Stimulated activated CD4-positive, alpha-beta T cell treated with anti-CD3 and anti-CD28 coated beads, Interleukin-4, amount 100 ng/mL, for 4 hours (primary cell): ENCODE results near the gene RBMS3.

Source experiments
- DNase-seq, 2 experiments: peaks; one replicate each; pipeline ENCODE4 v3.0.0-alpha.2; 2020

Gene RBMS3

DNA sequence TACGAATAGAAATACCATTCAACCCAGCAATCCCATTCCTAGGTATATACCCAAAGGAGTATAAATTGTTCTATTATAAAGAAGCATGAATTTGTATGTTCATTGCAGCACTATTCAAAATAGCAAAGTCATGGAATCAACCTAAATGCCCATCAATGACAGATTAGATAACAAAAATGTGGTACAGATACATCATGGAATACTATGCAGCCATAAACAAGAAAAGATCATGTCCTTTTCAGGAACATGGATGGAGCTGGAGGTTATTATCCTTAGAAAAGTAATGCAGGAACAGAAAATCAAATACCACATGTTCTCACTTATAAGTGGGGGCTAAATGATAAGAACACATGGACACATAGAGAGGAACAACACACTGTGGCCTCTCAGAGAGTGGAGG is 571.9 kb downstream of the RBMS3 start:
- no peak for DNase-seq

DNA sequence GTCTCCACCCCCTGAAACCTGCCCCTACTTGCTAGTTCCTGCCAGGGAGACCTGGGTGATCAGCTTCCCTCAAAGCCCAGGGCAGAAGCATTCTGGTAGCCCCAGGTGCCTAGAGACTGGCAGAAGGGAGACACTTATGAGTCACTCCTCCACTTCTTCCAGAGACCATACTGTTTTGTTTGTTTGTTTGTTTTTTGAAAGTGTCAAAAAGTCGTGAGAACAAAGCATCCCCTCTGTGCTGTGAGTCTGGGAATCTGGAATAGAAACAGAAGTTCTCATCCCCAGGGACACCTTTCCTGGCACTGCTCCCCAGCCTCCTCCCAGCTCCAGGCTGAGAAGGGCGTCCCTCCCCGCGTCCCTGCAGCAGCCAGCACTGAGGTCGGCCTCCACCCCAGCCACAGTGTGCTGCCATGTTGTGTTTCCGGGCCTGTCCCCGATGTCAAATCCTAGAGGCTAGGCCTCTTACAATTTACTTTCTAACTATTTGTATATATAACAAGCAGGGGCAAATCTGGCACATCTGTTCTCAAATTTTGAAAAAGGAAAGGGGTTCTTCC is 573.0 kb downstream of the RBMS3 start:
- no peak for DNase-seq

DNA sequence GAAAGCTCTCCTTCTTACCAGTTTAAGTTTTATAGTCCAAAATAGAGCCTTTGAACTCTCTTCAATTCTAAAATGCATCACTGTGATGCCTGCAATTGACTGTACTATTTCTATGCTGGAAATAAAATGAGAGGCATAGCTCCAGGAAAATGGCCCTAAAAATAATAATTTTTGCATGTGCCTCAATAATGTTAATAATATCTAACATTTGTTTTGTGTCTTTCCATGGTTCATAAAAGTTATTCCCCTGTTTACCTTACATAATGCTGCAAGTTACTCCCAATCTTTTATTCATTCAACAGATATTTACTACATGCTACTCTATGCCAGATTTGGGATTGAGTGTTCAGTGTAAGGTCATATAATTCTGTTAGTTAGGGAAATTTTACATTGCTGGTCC is 574.0 kb downstream of the RBMS3 start:
- no peak for DNase-seq

- DNase-seq = no peak
Measured at GRCh38 chr3:29859726-29860270, 578.9 kb downstream of the RBMS3 start.

DNA sequence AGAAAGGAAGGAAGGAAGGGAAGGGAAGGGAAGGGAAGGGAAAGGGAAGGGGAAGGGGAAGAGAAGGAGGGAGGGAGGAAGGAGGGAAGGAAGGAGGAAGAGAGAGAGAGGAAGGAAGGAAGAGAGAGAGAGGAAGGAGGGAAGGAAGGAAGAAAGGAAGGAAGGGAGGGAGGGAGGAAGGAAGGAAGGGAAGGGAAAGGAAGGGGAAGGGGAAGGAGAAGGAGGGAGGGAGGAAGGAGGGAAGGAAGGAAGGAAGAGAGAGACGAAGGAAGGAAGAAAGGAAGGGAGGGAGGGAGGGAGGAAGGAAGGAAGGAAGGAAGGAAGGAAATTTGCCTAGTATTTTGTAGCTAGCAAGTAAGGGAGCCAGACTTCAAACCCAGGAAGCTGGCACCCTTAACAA is 583.9 kb downstream of the RBMS3 start:
- DNase-seq = no peak

GRCh38 chr3:29868543-29869101 is 587.8 kb downstream of the RBMS3 start:
- no peak for DNase-seq

GRCh38 chr3:29870136-29870535 is 589.3 kb downstream of the RBMS3 start:
- no peak for DNase-seq

DNA sequence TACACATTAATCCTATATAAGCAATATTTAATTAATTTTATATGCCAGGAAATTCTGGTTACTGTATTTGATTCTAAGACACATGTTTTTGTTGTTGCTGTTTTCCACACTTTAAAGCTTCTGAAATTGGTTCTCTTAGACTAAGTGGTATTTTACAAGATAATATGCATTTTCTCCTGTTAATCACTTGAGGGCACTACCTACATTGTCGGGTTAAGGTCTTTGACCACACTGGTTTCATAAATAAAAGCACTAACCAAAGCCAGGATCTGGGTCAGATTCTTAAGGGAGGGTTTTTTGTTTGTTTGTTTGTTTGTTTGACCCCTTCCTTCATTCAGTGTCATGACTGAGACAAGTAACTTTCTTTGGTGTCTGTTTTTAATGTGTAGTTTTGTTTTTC is 590.2 kb downstream of the RBMS3 start:
- no peak for DNase-seq

GRCh38 chr3:29880809-29881208 is 599.9 kb downstream of the RBMS3 start:
- no peak for DNase-seq

GRCh38 chr3:29887451-29887850 is 606.6 kb downstream of the RBMS3 start:
- DNase-seq = no peak

DNA sequence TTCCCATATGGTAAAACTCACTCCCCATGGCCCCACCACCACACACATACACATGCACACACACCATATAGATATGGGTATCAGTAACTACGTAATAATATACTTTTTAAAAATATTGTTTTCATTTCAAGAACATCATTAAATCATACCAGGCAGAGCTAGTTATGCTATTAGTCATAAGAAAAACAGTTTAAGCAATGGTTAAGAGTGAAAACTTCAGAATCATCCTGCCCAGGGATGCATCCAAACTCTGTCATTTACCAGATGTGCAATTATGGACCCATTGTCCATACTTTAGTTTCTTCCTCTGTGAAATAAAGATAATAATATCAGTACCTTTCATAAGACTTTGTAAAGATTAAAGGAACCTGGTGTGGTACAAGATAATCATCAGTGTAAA is 608.3 kb downstream of the RBMS3 start:
- no peak for DNase-seq

- no peak for DNase-seq
Measured at GRCh38 chr3:29890801-29891200, 609.9 kb downstream of the RBMS3 start.

- DNase-seq = no peak
Measured at GRCh38 chr3:29892976-29893554, 612.2 kb downstream of the RBMS3 start.

GRCh38 chr3:29896856-29897255 is 616.0 kb downstream of the RBMS3 start:
- DNase-seq = no peak

DNA sequence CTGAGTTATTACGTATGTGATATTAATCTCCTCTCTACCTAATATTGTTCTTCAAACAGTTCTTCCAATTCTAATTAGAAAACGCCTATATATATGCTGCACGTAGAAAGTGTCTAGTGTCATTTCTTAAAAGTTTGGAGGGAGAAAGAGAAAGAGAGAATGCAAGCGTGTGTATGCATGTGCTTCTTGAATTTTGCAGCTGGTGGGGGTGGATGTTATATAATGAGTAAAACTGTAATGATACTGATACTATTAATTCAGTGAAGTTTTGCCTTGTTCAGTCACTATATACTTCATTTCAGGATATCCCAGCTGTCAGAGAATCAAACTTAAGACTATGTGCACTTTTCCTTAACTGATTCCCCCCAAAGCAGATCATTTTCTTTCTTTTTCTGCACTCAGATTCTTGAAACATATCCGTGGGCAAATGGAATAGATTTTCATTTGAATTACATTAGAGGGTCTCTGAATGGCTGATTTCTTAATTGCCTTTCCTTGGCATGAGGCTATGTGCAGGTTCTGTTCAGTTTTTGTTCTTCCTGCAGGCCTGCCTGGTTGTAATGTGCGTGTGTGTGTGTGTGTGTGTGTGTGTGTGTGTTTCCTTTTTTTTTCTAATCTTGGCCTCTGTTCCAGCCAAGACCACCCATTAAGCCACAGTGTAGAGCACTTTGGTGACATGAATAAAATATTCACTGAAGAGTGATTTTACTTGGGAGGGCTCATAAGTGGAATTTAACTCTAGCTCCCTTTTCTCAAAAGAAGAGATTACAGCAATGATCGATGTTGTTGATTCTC is 617.5 kb downstream of the RBMS3 start:
- DNase-seq = no peak

GRCh38 chr3:29899021-29899420 is 618.1 kb downstream of the RBMS3 start:
- DNase-seq = no peak

DNA sequence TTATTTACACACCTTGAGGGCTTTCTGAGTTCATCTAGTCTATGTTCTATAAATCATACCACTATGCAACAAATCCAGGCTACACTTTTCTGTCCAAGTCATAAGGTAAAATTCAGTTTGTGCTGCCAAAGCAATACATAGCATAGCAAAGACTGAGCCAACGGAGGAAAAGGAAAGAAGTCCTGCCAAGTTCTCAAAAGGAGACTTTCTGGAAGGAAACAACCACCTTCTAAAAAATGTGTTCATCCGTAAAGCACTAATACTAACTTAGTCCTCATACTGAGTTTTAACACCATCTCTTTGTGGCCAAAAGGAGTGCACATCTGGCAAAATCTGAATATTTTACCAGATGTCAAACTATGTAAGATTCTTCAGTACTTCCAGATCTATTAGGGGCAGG is 620.2 kb downstream of the RBMS3 start:
- no peak for DNase-seq

GRCh38 chr3:29903600-29903999 is 622.7 kb downstream of the RBMS3 start:
- DNase-seq = no peak

GRCh38 chr3:29906906-29907305 is 626.0 kb downstream of the RBMS3 start:
- no peak for DNase-seq

GRCh38 chr3:29912600-29913288 is 631.9 kb downstream of the RBMS3 start:
- no peak for DNase-seq

GRCh38 chr3:29914861-29915524 is 634.1 kb downstream of the RBMS3 start:
- no peak for DNase-seq

- DNase-seq = no peak
Measured at GRCh38 chr3:29919571-29919970, 638.7 kb downstream of the RBMS3 start.
